Trophoblast cell (in vitro differentiated cells and primary cell): ENCODE measurements around the gene TMEM250.

Experiments used
- DNase-seq, 2 donors: peaks; one replicate each; pipeline ENCODE4 v3.0.0-alpha.2; 2016
- H2AFZ ChIP-seq: 2 replicates; pipeline ENCODE4 v1.6.1; 2013; ENCODE audit warnings: low read length, moderate library complexity, mild to moderate bottlenecking; ENCODE audit not compliant: insufficient read depth, poor library complexity
- H2AK5ac ChIP-seq: 2 replicates; pipeline ENCODE4 v1.6.1; 2013; ENCODE audit warnings: mild to moderate bottlenecking, low read length
- H2BK120ac ChIP-seq: 2 replicates; pipeline ENCODE4 v1.6.1; 2013; ENCODE audit warnings: low read length, mild to moderate bottlenecking, moderate library complexity; ENCODE audit not compliant: insufficient read depth, poor library complexity
- H2BK12ac ChIP-seq: 2 replicates; pipeline ENCODE4 v1.6.1; 2013; ENCODE audit warnings: mild to moderate bottlenecking, low read length, moderate library complexity
- H2BK5ac ChIP-seq: 2 replicates; pipeline ENCODE4 v1.6.1; 2013; ENCODE audit warnings: low read length, low read depth, moderate library complexity, mild to moderate bottlenecking; ENCODE audit not compliant: poor library complexity
- H3K14ac ChIP-seq: 2 replicates; pipeline ENCODE4 v1.6.1; 2013; ENCODE audit warnings: mild to moderate bottlenecking, low read length
- H3K18ac ChIP-seq: 2 replicates; pipeline ENCODE4 v1.6.1; 2013; ENCODE audit warnings: mild to moderate bottlenecking, low read length
- H3K23ac ChIP-seq: 2 replicates; pipeline ENCODE4 v1.6.1; 2013; ENCODE audit warnings: low read length
- H3K27ac ChIP-seq: 2 replicates; pipeline ENCODE4 v1.5.1; 2013; ENCODE audit warnings: low read depth, mild to moderate bottlenecking, inconsistent platforms, low read length, moderate library complexity
- H3K27me3 ChIP-seq: 2 replicates; pipeline ENCODE4 v1.6.1; 2013; ENCODE audit warnings: inconsistent platforms, mild to moderate bottlenecking, low read length, moderate library complexity; ENCODE audit not compliant: insufficient read depth
- H3K36me3 ChIP-seq, 2 experiments: 1 replicate in 1 of 2; 2 replicates in 1 of 2; pipeline ENCODE4 v1.6.1; 2013; ENCODE audit warnings: low read length in 2 of 2, mild to moderate bottlenecking in 2 of 2, moderate library complexity in 1 of 2; ENCODE audit not compliant: insufficient read depth in 2 of 2, control insufficient read depth in 1 of 2
- H3K4ac ChIP-seq: 2 replicates; pipeline ENCODE4 v1.6.1; 2013; ENCODE audit warnings: low read depth, mild to moderate bottlenecking, low read length, moderate library complexity
- H3K4me1 ChIP-seq, 2 experiments: 1 replicate in 1 of 2; 2 replicates in 1 of 2; pipeline ENCODE4 v1.6.1; 2013; ENCODE audit warnings: low read length in 2 of 2, mild to moderate bottlenecking in 2 of 2, moderate library complexity in 1 of 2; ENCODE audit not compliant: insufficient read depth in 2 of 2, control insufficient read depth in 1 of 2
- H3K4me2 ChIP-seq: 2 replicates; pipeline ENCODE4 v1.6.1; 2013; ENCODE audit warnings: inconsistent platforms, mild to moderate bottlenecking, low read length, moderate library complexity
- H3K4me3 ChIP-seq: 2 replicates; pipeline ENCODE4 v1.5.1; 2013; ENCODE audit warnings: mild to moderate bottlenecking, low read depth, low read length, inconsistent platforms
- H3K79me1 ChIP-seq: one replicate; pipeline ENCODE4 v1.6.1; 2013; ENCODE audit warnings: low read length
- H3K79me2 ChIP-seq: 2 replicates; pipeline ENCODE4 v1.6.1; 2013; ENCODE audit warnings: low read length, mild to moderate bottlenecking; ENCODE audit not compliant: control insufficient read depth, insufficient read depth, poor library complexity
- H3K9ac ChIP-seq: 2 replicates; pipeline ENCODE4 v1.6.1; 2013; ENCODE audit warnings: mild to moderate bottlenecking, low read length
- H3K9me3 ChIP-seq: 2 replicates; pipeline ENCODE4 v1.6.1; 2013; ENCODE audit warnings: low read depth, mild to moderate bottlenecking, control low read depth, inconsistent platforms, low read length; ENCODE audit not compliant: insufficient read depth
- H4K12ac ChIP-seq: 2 replicates; pipeline ENCODE4 v1.6.1; 2013; ENCODE audit warnings: low read depth, mild to moderate bottlenecking, low read length, moderate library complexity
- H4K8ac ChIP-seq: 2 replicates; pipeline ENCODE4 v1.6.1; 2013; ENCODE audit warnings: low read depth, mild to moderate bottlenecking, low read length, moderate library complexity
- H4K91ac ChIP-seq: one replicate; pipeline ENCODE4 v1.6.1; 2013; ENCODE audit warnings: low read depth, mild to moderate bottlenecking, low read length, moderate library complexity
- WGBS: extraction: QIAGEN DNeasy Blood & Tissue Kit; methylation state at CpG from one replicate; pipeline ENCODE4 v1.1.7; 2013; ENCODE audit warnings: missing lambda C conversion rate; ENCODE audit not compliant: insufficient read length, insufficient coverage; ENCODE audit errors: extremely low coverage; 5-methylcytosine and 5-hydroxymethylcytosine counted together

TMEM250 gene

DNA sequence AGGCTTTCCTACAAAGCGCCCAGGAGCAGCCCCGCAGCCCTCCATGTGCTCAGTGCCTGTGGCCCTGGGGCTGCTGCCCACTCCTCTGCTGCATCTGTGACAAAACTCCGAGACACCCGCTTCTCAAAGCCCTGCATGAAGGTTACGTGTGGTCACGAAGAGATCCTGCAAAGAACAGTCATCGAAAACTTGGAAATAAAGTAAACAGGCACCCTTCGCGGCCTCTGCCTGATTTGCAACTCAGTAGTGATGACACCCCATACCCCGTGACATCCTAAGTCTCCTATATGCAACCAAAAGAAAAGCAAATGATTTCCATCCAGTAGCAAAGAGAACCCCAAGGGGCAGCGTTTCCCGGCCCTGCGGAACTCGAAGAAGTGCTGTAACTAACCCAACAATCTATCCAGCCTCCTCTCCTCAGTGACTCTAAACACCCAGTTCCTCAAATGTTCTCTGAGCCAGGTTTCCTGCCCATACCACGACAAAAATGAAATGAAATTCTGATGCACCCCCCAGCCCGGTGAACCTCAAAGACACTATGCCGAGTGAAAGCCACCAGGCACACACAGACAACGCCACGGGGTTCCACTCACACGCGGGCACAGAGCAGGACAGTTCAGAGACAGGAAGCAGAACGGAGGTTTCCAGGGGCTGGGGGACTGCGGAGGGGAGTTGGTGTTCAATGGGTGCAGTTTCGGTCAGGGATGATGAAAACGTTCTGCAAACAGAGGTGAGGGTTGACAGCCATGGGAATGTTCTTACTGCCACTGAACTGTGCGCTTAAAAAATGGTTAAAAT is 42.6 kb downstream of the TMEM250 start:
- H2AK5ac ChIP-seq = no peak overlapping the region
- H3K14ac ChIP-seq = no peak overlapping the region
- H3K18ac ChIP-seq = no peak overlapping the region
- H3K27ac ChIP-seq = no peak overlapping the region
- no peak overlapping the region for H2AFZ ChIP-seq
- H4K8ac ChIP-seq = no peak overlapping the region
- no peaks in the 10 kb centered on the region for H3K79me1 ChIP-seq
- H3K4ac ChIP-seq = no peak overlapping the region
- no peaks in the 10 kb centered on the region for H3K4me1 ChIP-seq
- peak in 1 of 2 donors; percentile 56 for DNase-seq
- H3K23ac ChIP-seq = no peak overlapping the region
- H3K9me3 ChIP-seq = peaks cover 2% of the 10 kb centered on the region
- no peaks in the 10 kb centered on the region for H3K79me2 ChIP-seq
- H4K91ac ChIP-seq = no peak overlapping the region
- H3K9ac ChIP-seq = no peak overlapping the region
- H2BK12ac ChIP-seq = no peak overlapping the region
- no peak overlapping the region for H4K12ac ChIP-seq
- peaks cover 4 to 7% of the 10 kb centered on the region in 2 experiments for H3K36me3 ChIP-seq
- no peak overlapping the region for H3K4me3 ChIP-seq
- H2BK5ac ChIP-seq = no peak overlapping the region
- H2BK120ac ChIP-seq = no peak overlapping the region
- no peaks in the 10 kb centered on the region for H3K27me3 ChIP-seq
- WGBS = no CpG with 5 or more reads among the region's 26 CpGs
- no peak overlapping the region for H3K4me2 ChIP-seq

DNA sequence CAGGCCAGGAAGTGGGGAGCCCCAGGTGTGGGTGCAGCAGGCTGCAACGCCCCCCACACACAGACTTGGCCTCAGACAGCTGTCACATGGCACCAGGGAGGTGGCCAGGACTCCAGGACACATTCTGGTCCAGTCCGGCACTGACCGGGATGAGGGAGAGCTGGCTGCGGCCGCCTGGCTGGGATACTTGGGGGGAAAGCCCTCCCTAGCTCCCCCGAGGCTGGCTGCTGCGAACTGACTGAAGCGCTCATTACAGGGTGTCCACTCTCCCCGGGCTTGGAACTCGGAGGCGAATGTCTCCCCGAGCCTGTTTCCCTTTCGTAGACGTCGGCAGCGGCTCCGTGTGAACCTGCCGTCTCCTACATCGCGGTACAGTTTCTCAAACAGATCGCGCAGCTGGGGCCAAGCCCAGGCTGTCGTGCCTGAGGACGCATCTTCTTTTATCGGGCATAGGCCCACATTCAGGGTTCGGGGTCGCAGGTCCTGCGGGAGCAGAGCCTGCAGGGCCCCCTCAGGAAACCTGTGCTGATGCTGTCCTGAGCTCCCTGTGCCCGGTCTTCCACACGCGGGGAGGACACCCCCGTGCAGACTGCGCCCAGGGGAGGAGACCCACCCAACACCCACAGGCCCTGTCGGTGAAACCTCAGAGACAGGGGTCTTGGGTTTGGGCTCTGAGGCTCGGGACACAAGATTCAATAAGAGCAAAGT is 43.4 kb downstream of the TMEM250 start:
- H2BK12ac ChIP-seq = no peak overlapping the region
- no peaks in the 10 kb centered on the region for H3K27me3 ChIP-seq
- WGBS = no CpG with 5 or more reads among the region's 35 CpGs
- H3K4me1 ChIP-seq = no peaks in the 10 kb centered on the region
- no peaks in the 10 kb centered on the region for H3K79me2 ChIP-seq
- H2BK5ac ChIP-seq = no peak overlapping the region
- H4K12ac ChIP-seq = no peak overlapping the region
- no peak overlapping the region for H2AK5ac ChIP-seq
- H3K23ac ChIP-seq = no peak overlapping the region
- no peak overlapping the region for H3K27ac ChIP-seq
- H3K14ac ChIP-seq = no peak overlapping the region
- H3K9ac ChIP-seq = no peak overlapping the region
- H3K79me1 ChIP-seq = no peaks in the 10 kb centered on the region
- H4K91ac ChIP-seq = no peak overlapping the region
- H4K8ac ChIP-seq = no peak overlapping the region
- H3K9me3 ChIP-seq = peaks cover 2% of the 10 kb centered on the region
- no peak overlapping the region for H3K4me2 ChIP-seq
- H2BK120ac ChIP-seq = no peak overlapping the region
- no peak overlapping the region for H3K4ac ChIP-seq
- H2AFZ ChIP-seq = no peak overlapping the region
- H3K18ac ChIP-seq = no peak overlapping the region
- H3K36me3 ChIP-seq = peaks cover 4 to 7% of the 10 kb centered on the region in 2 experiments
- DNase-seq = no peak
- H3K4me3 ChIP-seq = no peak overlapping the region

DNA sequence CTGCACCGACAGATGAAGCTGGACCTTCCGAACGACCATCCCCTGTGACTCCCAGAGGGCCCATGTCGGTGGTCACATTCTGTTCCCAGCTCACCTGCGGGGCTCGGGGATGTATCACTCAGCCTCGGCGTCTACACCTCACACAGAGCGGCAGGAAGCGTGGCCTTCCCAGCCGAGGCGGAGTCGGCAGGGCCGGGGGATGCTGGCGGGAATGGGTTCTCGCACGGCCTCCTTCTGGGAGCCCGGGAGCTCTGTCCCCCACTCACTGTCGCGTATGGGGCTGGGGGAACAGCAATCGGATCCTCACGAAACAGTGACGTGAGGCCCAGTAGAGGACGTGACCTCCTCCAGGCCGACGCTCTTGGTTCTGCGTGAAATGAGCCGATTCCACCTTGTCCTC is 44.0 kb downstream of the TMEM250 start:
- H2BK12ac ChIP-seq = no peak overlapping the region
- no peak overlapping the region for H3K9ac ChIP-seq
- no peaks in the 10 kb centered on the region for H3K9me3 ChIP-seq
- no peak overlapping the region for H2AK5ac ChIP-seq
- no peak overlapping the region for H3K4me2 ChIP-seq
- no peak overlapping the region for H3K18ac ChIP-seq
- no peak overlapping the region for H2BK120ac ChIP-seq
- H3K79me1 ChIP-seq = no peaks in the 10 kb centered on the region
- DNase-seq = no peak
- H3K36me3 ChIP-seq = peaks cover 4 to 7% of the 10 kb centered on the region in 2 experiments
- H3K4ac ChIP-seq = no peak overlapping the region
- no peak overlapping the region for H3K4me3 ChIP-seq
- no peak overlapping the region for H2AFZ ChIP-seq
- H3K79me2 ChIP-seq = no peaks in the 10 kb centered on the region
- H4K12ac ChIP-seq = no peak overlapping the region
- no peak overlapping the region for H3K23ac ChIP-seq
- no peak overlapping the region for H2BK5ac ChIP-seq
- H4K8ac ChIP-seq = no peak overlapping the region
- H3K14ac ChIP-seq = no peak overlapping the region
- H3K4me1 ChIP-seq = no peaks in the 10 kb centered on the region
- H3K27me3 ChIP-seq = no peaks in the 10 kb centered on the region
- no CpG with 5 or more reads among the region's 28 CpGs for WGBS
- H3K27ac ChIP-seq = no peak overlapping the region
- H4K91ac ChIP-seq = no peak overlapping the region
